HPDE6-E6E7 (cell line): Measurements from ENCODE around the gene CDH7.

ENCODE experiments used
- DNase-seq: peaks from one replicate; pipeline ENCODE4 v3.0.0; 2011; ENCODE audit warnings: missing footprints; ENCODE audit errors: extremely low spot score

CDH7 gene

GRCh38 chr18:65768120-65768778, 17.4 kb downstream of the CDH7 start:
- DNase-seq = peak; percentile 28

DNA sequence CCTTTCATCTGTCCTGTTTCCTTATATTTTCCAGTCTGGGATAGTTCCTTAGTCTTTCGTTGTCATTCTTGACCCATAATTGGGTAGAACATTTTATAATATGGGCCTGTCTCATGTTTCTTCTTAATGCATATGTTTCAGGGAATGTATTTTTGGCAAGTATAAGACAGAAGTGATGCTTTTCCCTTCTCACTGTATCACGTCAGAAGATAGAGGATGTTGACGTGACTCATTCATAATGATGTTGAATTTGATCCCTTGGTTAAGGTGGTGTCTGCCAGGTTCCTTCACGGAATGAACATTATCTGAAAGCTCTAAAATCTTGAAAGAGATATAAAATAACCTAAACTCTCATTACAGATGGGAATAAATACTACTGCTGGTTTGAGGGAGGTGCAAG, 18.8 kb downstream of the CDH7 start:
- DNase-seq = no peak

GRCh38 chr18:65786474-65786873, 35.7 kb downstream of the CDH7 start:
- DNase-seq = no peak

DNA sequence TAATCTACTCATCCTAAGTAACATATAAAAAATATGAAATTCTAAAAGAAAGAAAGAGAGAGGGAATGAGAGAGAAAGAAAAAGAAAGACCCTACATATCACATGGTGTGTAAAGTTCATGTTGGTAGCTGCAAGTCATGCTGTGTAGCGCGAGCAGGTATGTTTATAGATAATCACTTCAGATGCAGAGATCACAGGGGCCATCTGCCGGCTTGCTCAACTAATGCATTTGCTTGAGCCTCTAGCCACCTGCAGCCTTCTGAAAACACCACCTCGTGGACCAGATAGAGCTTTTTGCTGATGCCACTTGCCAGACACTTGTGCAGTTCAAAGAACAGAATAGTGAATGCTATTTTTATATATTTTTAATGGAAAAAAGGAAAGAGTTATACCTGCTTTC, 37.6 kb downstream of the CDH7 start:
- DNase-seq = peak; percentile 27

DNA sequence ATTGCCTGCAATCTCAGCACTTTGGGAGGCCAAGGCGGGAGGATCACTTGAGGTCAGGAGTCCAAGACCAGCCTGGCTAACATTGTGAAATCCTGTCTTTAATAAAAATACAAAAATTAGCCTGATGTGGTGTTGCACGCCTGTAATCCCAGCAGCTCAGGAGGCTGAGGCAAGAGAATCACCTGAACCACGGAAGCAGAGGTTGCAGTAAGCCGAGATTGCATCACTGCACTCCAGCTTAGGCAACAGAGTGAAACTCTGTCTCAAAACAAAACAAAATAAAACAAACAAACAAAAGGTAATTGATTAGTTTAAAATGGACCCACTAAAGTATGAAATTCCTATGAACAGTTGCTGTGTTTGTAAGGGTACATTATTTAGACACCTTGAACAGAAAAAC, 39.8 kb downstream of the CDH7 start:
- DNase-seq = no peak

- DNase-seq = no peak
Measured at GRCh38 chr18:65791719-65792118, 40.9 kb downstream of the CDH7 start.

GRCh38 chr18:65792456-65793074, 41.8 kb downstream of the CDH7 start:
- no peak for DNase-seq

- no peak for DNase-seq
Measured at GRCh38 chr18:65808759-65809158, 57.9 kb downstream of the CDH7 start.

DNA sequence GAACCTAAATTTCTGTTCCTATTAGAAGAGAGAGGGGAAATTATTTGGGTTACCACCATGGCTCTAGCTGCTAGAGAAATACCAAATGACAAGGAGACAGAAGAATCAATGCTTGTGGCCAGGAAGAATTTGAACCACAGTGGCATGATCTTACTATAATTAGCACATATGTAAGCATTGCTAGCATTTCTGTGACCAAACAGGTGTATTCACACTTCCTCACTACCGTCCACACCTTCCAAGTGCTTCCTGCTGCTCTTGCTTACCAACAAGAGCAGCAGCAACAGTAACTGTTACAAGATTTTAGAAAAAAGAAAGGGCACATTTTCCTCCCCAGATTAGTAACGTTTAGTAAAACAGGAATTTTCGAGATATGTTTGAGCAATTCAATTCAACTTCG, 60.5 kb downstream of the CDH7 start:
- DNase-seq = no peak

DNA sequence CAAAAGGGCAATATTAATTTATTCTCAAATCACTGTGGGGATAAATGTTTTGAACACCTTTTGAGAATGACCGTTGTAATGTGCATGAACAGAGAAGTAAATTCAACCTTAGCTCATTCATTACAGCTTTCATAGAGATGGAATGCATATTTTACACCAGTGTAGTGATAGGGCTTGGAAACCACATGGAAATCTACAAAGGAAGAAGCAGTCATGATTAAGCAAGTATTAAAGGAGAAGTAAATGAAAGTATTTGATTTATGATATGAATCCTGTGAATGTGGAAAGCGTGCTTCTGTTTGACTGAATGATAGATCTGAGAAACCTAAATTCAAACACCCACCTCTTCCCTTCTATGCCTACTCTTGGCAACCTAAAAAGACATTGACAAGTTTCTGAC, 64.7 kb downstream of the CDH7 start:
- no peak for DNase-seq

DNA sequence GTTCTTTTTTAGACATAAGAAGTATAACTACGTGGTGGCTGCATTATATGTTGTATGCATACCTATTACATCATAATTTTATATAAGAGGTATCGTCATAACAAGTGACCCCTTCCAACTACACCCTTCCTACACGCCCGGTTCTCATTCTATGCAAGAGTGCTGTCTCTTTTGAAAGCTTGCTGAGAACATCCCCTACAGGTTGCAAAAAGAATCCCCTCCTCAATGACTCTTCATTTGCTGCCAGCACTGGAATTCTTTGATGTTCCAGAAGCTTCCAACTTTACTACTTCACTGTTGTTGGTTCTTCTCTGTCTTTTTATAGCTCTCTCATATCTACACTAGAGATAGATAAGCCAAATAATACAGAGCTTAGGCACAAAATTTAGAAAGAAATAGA, 66.4 kb downstream of the CDH7 start:
- DNase-seq = no peak

DNA sequence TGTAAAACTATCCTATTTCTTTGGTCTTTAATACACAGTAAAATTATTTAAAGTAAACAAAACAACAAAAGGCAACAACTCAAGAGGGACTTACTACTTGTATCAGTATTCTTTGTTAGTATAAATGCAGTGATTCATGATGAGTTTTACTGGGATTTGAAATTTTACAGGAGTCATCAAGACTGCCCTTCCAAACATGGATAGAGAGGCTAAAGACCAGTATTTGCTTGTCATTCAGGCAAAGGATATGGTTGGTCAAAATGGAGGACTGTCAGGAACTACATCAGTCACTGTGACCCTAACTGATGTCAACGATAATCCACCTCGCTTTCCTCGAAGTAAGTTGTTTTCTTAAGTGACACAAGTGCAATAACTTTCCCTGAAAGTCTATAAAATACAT, 71.1 kb downstream of the CDH7 start:
- no peak for DNase-seq

DNA sequence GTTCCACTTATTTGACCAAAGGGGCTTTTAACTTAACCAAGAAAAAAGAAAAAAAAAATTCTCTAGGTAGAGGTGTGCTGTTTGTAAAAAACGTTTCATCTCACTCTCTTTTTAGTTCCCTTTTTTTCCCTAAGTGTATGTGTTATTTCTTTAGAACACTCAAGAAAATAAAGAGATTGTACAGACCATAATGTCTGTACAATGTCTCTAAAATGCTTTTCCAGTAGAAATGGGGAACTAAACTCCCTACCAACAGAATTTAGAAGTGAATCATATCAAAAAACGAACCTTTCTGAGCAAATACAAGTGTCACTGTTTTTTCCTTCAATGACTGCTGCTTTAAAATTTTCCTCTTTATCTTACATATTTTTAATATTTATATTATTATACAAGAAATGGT, 72.0 kb downstream of the CDH7 start:
- no peak for DNase-seq

GRCh38 chr18:65827444-65827843, 76.6 kb downstream of the CDH7 start:
- DNase-seq = no peak

GRCh38 chr18:65835881-65836280, 85.1 kb downstream of the CDH7 start:
- DNase-seq = no peak

DNA sequence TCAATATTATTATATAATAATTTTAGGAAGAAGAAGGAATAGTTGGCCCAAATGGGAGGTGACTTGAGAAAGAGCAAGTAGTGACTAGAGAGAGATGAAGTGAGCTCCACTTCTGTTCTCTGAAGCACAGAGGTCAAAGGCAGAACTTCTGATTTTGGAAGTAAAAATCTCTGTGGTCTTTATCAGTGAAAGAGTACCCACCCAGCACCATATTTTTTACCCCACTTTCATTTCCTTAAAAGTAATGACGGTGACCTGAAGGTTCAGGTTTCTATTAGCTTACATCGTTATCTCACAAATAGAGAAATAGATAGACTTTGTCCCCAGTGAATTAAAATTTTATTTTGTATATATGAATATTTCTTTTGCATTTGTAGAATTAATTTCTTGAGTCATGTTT, 95.3 kb downstream of the CDH7 start:
- DNase-seq = no peak

DNA sequence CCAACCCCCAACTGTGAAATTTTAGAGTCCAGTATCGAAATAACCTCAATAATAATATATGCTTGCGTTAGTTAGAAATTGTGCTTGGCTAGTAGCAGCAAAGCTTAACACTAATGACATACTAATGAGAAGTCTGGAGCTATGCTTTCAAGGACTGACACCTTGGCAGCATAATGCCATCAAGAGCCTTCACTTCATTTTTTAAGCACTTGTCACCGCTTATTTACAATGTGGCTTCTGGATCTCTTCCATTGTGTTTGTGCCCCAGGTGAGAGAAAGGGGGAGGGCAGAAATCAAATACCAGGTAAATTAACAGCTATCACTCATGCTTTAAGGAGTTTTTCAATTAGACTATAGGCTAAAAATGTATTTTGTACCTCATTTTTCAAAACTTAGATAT, 101.5 kb downstream of the CDH7 start:
- DNase-seq = no peak

DNA sequence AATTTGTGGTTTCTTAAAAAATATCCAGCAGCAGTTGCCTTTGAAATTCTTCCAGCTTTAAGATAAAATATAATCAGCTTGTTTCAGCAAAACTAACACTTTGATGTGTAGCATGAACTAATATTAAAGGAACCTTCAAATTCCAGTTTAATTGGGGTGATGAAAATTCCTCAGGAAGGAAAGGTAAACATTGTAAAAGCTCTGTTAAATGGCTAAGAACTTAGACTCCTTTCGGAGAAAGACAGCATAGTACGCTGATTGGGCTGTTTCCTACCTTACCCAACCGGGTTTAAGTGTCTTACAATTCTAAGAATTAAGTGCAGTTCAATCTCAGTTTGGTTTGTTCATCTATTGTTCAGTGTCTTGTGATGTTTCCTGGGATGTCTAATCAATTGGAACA, 108.3 kb downstream of the CDH7 start:
- DNase-seq = no peak

- no peak for DNase-seq
Measured at GRCh38 chr18:65869527-65869926, 118.7 kb downstream of the CDH7 start.

DNA sequence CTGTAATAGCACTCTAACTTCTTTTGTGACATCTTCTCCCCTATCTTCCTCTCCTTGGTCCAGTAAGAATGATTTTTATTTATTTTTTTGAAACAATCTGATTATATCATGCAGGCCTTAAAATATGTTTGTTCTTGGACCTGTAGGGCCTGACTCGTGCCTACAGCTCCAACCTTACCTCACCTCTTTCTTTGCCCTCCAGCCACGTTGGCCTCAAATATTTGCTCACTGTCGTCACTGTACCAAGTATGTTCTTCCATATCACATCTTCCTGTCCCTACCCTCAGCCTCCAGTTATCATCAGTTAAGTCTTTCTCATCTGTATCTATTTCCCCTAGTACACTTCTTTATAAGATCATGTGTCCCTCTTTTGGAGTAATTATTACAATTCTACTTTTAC, 125.5 kb downstream of the CDH7 start:
- no peak for DNase-seq

GRCh38 chr18:65897292-65897691, 146.5 kb downstream of the CDH7 start:
- DNase-seq = no peak

DNA sequence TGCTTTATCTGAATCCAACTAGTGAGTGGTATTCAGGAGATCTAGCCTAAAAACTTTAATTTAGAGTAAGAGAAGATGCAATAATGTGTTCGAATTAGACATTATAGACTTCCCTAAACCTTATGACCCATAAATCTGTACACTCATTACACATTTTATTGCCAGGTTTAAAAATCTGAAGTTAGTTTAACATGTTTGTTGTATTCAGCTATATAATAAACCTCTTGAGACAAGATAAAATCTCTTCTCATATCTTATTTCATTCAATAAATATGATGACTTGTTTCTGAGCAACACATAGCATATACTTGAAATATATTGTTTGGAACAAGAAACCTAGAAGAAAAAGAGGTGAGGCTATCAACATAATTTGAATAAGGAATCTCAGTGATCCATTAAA, 150.7 kb downstream of the CDH7 start:
- no peak for DNase-seq

DNA sequence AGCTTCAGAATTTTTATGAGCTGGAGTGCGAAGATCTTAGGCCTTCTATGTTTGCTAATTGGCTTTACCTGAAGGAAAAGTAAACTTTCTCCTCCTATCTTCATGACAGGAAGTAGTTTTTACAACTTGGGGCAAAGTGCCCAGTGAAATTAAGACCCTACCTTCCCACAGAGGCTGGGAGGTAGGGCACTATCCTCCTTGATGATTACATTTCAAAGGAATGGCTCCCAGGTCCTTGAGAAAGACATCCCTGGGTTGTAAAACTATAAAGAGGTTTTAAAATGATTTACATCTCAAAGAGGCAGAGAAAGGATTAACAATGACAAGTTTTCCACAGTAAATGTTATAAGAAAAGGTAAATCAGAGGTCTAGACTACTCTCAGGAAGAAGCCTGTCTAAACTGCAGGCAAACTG, 155.8 kb downstream of the CDH7 start:
- no peak for DNase-seq

- no peak for DNase-seq
Measured at GRCh38 chr18:65907281-65907680, 156.5 kb downstream of the CDH7 start.
